ENCODE results near the gene TUB.

TUB gene

DNA sequence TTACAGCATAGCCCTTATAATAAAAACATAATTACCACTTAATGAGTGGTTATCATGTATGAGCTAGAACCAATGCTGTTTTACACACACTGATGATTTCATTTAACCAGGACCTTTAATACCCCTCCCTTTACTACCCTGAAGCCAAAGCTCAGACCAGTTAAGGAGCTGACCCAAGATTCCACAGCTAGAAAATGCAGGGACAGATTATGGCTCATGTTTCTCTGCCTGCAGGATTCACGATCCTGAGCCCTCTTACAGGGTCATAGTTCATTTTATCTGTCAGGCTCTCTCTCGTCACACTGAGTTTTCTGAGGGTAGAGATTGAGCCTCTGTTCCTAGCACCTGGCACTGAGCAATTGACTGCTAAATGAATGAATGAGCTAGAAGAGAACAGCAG, 27.4 kb downstream of the TUB start:
- DNase-seq (ENCODE audit: low spot score): no peak

DNA sequence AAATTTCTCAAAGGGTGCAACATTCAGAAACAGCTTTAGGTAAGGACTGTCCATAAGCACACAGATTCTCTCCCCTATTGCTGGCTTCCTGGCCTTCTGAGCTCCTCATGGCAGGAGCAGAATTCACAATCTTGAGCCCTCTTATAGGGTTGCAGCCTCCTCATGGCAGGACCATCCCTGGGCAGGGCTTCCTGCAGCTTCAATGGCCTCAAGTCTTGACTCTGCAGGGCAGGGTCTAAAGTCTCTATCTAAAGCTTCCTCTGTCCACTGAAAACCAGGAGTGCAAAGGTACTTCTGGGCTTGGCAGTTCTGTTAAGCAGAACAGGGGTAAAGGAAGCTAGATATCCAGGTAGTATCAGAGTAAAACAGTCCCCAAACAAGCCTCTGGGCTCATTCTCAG, 28.7 kb downstream of the TUB start:
- DNase-seq (ENCODE audit: low spot score): no peak

- DNase-seq (ENCODE audit: low spot score): no peak
Measured at GRCh38 chr11:8110396-8110795, 29.4 kb downstream of the TUB start.

- DNase-seq (ENCODE audit: low spot score): no peak
Measured at GRCh38 chr11:8111636-8112035, 30.6 kb downstream of the TUB start.

DNA sequence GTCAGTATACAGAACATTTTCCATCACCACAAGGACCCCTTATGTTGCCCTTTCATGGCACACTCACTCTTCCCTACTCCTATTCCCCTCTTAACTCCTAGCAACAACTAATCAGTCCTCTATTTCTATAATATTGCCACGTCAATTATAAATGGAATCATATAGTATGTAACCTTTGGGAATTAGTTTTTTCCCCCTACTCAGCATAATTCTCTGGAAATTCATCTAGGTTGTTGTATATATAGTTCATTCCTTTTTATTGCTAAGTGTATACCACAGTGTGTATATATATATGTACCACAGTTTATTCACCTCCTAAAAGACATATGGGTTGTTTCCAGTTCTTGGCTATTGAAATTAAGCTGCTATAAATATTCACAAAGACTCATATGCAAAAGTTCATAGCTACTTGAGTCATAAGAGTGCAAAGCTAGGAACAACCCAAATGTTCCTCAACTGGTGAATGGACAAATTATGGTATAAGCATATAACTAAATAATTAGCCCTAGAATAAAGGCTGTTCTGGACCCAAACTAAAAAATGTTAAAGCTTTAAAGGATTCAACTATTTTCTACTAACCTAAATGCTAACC, 41.3 kb downstream of the TUB start:
- no peak for DNase-seq (ENCODE audit: low spot score)

GRCh38 chr11:8126649-8127289, 45.8 kb downstream of the TUB start:
- DNase-seq (ENCODE audit: low spot score): no peak

DNA sequence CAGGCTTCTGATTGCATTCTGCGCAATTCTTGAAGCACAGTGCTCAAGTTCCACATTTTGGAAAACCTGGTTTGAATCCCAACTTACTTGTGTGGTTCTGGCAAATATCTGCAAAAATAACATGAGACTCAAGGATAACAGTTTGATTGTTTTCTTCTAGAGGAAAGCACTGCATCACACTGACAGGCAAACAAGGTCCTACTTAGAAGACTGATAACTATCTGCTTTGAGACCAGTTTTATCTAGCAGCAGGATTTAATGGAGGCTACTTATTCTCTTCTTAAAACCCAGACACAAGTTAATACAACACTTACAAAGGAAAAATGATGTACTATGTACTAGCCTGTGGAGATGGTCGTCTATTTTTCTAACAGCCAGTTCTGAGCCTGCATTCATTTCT, 46.4 kb downstream of the TUB start:
- no peak for DNase-seq (ENCODE audit: low spot score)

DNA sequence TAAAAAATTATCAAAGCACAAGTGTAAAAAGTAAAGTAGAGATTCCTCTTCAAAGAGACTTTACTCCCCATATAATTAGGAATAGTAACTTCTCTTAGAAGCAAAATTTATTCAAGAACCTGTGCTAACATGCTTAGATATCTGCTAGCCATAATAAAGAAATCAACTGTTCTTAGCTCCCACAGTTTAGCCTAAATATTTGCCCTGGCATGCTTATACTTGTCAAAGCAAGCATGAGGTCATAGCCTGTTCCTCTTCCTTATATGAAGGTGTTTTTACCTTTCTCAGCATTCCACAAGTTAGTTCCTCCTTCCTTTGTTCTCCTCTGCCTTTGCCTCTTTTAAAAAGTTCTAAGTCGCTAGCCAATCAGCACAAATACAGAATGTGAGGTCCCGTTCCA, 57.5 kb downstream of the TUB start:
- DNase-seq (ENCODE audit: low spot score): no peak

DNA sequence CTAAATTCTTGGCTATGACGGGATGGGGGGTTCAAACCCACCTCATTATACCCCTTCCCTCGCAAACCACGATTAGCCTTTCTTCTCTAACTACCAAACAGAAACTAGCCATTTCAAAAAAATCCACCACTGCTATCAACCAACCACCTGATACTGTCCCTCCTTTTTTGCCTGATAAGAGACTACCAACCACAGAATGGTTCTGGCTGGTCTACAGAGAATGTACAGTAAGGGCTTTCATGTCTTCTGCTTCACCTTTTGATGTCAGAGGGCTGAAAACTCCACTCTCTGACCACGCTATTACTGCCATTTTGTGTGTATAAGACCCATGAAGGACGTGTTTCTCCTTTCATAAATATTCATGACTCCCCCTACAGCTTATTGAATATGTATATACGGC, 68.7 kb downstream of the TUB start:
- DNase-seq (ENCODE audit: low spot score): no peak

All from NAMALWA (cell line).